K562 (cell line): ENCODE data around the gene HAUS1. TPM values are rescaled to one million over a fixed set of nuclear protein-coding genes. Genes with fewer than 3 reads are reported as not detected.

Experiments used
- GATAD2A ChIP-seq: fragments of 450-650 bp; IDR thresholded peaks from 2 replicates; pipeline ENCODE4 v1.6.1; 2017
- HOXB6 ChIP-seq: fragments of 250-450 bp; sonication (Bioruptor Pico); IDR thresholded peaks from 2 replicates; pipeline ENCODE4 v1.5.1; 2022; ENCODE audit warnings: mild to moderate bottlenecking, borderline replicate concordance
- MTF1 ChIP-seq: fragments of 250-450 bp; sonication (Bioruptor Pico); IDR thresholded peaks from 2 replicates; pipeline ENCODE4 v1.9.0; 2021; ENCODE audit warnings: moderate library complexity, mild to moderate bottlenecking, inconsistent platforms, borderline replicate concordance
- RBM39 ChIP-seq: fragments of 200-400 bp; formaldehyde crosslinking; optimal IDR thresholded peaks from 2 replicates; pipeline ENCODE3; 2018; ENCODE audit warnings: low read depth, low read length
- ZNF830 ChIP-seq: fragments of 250-450 bp; sonication (Bioruptor Pico); IDR thresholded peaks from 2 replicates; pipeline ENCODE4 v1.5.0; 2021; ENCODE audit warnings: mild to moderate bottlenecking
- polyA plus RNA-seq, 8 experiments: library from polyadenylated mRNA; depleted of rRNA in 4 of 8; stranded (reverse) in 5 of 8; unstranded in 3 of 8; fragments of >200 nt; fragmentation: Nextera tagmentation in 2 of 8; fragmentation: Illumina TruSeq in 1 of 8; extraction: Ambion mirVana in 2 of 8; extraction: Trizol in 1 of 8; gene quantifications; 2 replicates each; pipeline versions ENCODE4 v1.2.1 to v1.2.3, GENCODE V29; 2011 to 2014; ENCODE audit warnings: inconsistent platforms in 1 of 8, missing spikeins in 1 of 8
- total RNA-seq, 7 experiments: library from RNA; depleted of rRNA in 6 of 7; stranded (reverse); fragments of >200 nt in 6 of 7; fragmentation: Illumina TruSeq in 2 of 7; extraction: Trizol in 2 of 7; gene quantifications; 2 replicates each; pipeline versions ENCODE4 v1.2.1 to v1.2.3, GENCODE V29; 2011 to 2021; ENCODE audit warnings: low replicate concordance in 1 of 7
- TF ChIP-seq, protein P1 (sequence below): fragments of 250-450 bp; sonication (Bioruptor Pico); IDR thresholded peaks from 2 replicates; pipeline ENCODE4 v1.4.0; 2020
- TF ChIP-seq, protein P2 (sequence below): fragments of 450-650 bp; IDR thresholded peaks from 2 replicates; pipeline ENCODE4 v1.6.1; 2016; ENCODE audit warnings: missing biosample characterization, missing genetic modification characterization
- TF ChIP-seq, protein P3 (sequence below): fragments of 250-450 bp; sonication (Bioruptor Pico); IDR thresholded peaks from 2 replicates; pipeline ENCODE4 v1.8.0; 2021; ENCODE audit warnings: moderate library complexity, mild to moderate bottlenecking, inconsistent platforms
- TF ChIP-seq, protein P4 (sequence below): sonication (generic); formaldehyde crosslinking; IDR thresholded peaks from 2 replicates; pipeline ENCODE4 v1.8.1; 2023; ENCODE audit warnings: mild to moderate bottlenecking, missing genetic modification reagents
- TF ChIP-seq, protein P5 (sequence below): fragments of 250-450 bp; sonication (Bioruptor Pico); IDR thresholded peaks from 2 replicates; pipeline ENCODE4 v1.8.0; 2022; ENCODE audit warnings: moderate library complexity, mild to moderate bottlenecking, inconsistent platforms
- TF ChIP-seq, protein P6 (sequence below): IDR thresholded peaks from 2 replicates; pipeline ENCODE4 v1.6.1; 2014; ENCODE audit warnings: antibody characterized with exemption
- TF ChIP-seq, protein P7 (sequence below): fragments of 450-650 bp; formaldehyde crosslinking; IDR thresholded peaks from 2 replicates; pipeline ENCODE4 v1.4.0; 2020; ENCODE audit warnings: mild to moderate bottlenecking, moderate library complexity

Gene HAUS1
- total and polyA plus RNA-seq, 9 of the 15 experiments (the other 6 are each of a cell fraction or from before 2014, with no cell fraction given) = 45.6 to 135 (median 76.3) TPM

DNA sequence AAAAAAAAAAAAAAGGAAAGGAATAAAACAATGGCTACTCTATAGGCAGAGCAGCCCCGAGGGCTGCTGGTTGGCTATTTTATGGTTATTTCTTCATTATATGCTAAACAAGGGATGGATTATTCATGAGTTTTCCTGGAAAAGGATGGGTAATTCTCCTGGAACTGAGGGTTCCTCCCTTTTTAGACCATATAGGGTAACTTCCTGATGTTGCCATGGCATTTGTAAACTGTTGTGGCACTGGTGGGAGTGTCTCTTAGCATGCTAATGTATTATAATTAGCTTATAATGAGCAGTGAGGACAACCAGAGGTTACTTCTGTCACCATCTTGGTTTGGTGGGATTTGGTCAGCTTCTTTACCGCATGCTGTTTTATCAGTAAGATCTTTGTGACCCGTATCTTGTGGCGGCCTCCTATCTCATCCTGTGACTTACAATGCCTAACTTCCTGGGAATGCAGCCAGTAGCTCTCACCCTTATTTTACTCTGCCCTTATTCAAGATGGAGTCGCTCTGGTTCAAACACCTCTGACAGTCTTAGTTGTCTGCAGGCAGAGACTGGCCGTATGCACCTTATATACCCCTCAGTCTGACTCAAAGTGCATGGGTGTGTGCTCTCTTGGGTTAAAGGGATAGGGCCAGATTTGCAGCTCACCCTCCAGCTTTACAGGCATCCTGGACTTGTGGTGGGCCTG lies 57.7 kb downstream of the HAUS1 start (continued):
- TF ChIP-seq, protein P1, sequence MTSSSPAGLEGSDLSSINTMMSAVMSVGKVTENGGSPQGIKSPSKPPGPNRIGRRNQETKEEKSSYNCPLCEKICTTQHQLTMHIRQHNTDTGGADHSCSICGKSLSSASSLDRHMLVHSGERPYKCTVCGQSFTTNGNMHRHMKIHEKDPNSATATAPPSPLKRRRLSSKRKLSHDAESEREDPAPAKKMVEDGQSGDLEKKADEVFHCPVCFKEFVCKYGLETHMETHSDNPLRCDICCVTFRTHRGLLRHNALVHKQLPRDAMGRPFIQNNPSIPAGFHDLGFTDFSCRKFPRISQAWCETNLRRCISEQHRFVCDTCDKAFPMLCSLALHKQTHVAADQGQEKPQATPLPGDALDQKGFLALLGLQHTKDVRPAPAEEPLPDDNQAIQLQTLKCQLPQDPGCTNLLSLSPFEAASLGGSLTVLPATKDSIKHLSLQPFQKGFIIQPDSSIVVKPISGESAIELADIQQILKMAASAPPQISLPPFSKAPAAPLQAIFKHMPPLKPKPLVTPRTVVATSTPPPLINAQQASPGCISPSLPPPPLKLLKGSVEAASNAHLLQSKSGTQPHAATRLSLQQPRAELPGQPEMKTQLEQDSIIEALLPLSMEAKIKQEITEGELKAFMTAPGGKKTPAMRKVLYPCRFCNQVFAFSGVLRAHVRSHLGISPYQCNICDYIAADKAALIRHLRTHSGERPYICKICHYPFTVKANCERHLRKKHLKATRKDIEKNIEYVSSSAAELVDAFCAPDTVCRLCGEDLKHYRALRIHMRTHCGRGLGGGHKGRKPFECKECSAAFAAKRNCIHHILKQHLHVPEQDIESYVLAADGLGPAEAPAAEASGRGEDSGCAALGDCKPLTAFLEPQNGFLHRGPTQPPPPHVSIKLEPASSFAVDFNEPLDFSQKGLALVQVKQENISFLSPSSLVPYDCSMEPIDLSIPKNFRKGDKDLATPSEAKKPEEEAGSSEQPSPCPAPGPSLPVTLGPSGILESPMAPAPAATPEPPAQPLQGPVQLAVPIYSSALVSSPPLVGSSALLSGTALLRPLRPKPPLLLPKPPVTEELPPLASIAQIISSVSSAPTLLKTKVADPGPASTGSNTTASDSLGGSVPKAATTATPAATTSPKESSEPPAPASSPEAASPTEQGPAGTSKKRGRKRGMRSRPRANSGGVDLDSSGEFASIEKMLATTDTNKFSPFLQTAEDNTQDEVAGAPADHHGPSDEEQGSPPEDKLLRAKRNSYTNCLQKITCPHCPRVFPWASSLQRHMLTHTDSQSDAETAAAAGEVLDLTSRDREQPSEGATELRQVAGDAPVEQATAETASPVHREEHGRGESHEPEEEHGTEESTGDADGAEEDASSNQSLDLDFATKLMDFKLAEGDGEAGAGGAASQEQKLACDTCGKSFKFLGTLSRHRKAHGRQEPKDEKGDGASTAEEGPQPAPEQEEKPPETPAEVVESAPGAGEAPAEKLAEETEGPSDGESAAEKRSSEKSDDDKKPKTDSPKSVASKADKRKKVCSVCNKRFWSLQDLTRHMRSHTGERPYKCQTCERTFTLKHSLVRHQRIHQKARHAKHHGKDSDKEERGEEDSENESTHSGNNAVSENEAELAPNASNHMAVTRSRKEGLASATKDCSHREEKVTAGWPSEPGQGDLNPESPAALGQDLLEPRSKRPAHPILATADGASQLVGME (CRISPR knock-in tag) = peak; percentile 96
- no peak for TF ChIP-seq RBM39
- TF ChIP-seq, protein P2, sequence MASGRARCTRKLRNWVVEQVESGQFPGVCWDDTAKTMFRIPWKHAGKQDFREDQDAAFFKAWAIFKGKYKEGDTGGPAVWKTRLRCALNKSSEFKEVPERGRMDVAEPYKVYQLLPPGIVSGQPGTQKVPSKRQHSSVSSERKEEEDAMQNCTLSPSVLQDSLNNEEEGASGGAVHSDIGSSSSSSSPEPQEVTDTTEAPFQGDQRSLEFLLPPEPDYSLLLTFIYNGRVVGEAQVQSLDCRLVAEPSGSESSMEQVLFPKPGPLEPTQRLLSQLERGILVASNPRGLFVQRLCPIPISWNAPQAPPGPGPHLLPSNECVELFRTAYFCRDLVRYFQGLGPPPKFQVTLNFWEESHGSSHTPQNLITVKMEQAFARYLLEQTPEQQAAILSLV (tag) = peak; percentile 97
- TF ChIP-seq MTF1 = peak; percentile 83; the same call in 1 of the 2 replicates
- TF ChIP-seq ZNF830 (CRISPR knock-in tag) = peak; percentile 98
- TF ChIP-seq, protein P3, sequence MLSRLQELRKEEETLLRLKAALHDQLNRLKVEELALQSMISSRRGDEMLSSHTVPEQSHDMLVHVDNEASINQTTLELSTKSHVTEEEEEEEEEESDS (CRISPR knock-in tag) = peak; percentile 45; the same call in 1 of the 2 replicates
- TF ChIP-seq, protein P4, sequence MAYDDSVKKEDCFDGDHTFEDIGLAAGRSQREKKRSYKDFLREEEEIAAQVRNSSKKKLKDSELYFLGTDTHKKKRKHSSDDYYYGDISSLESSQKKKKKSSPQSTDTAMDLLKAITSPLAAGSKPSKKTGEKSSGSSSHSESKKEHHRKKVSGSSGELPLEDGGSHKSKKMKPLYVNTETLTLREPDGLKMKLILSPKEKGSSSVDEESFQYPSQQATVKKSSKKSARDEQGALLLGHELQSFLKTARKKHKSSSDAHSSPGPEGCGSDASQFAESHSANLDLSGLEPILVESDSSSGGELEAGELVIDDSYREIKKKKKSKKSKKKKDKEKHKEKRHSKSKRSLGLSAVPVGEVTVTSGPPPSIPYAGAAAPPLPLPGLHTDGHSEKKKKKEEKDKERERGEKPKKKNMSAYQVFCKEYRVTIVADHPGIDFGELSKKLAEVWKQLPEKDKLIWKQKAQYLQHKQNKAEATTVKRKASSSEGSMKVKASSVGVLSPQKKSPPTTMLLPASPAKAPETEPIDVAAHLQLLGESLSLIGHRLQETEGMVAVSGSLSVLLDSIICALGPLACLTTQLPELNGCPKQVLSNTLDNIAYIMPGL (CRISPR knock-in tag) = no peak
- TF ChIP-seq, protein P5, sequence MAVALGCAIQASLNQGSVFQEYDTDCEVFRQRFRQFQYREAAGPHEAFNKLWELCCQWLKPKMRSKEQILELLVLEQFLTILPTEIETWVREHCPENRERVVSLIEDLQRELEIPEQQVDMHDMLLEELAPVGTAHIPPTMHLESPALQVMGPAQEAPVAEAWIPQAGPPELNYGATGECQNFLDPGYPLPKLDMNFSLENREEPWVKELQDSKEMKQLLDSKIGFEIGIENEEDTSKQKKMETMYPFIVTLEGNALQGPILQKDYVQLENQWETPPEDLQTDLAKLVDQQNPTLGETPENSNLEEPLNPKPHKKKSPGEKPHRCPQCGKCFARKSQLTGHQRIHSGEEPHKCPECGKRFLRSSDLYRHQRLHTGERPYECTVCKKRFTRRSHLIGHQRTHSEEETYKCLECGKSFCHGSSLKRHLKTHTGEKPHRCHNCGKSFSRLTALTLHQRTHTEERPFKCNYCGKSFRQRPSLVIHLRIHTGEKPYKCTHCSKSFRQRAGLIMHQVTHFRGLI = peak; percentile 96
- TF ChIP-seq, protein P6, sequence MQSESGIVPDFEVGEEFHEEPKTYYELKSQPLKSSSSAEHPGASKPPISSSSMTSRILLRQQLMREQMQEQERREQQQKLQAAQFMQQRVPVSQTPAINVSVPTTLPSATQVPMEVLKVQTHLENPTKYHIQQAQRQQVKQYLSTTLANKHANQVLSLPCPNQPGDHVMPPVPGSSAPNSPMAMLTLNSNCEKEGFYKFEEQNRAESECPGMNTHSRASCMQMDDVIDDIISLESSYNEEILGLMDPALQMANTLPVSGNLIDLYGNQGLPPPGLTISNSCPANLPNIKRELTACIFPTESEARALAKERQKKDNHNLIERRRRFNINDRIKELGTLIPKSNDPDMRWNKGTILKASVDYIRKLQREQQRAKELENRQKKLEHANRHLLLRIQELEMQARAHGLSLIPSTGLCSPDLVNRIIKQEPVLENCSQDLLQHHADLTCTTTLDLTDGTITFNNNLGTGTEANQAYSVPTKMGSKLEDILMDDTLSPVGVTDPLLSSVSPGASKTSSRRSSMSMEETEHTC = no peak
- TF ChIP-seq, protein P7, sequence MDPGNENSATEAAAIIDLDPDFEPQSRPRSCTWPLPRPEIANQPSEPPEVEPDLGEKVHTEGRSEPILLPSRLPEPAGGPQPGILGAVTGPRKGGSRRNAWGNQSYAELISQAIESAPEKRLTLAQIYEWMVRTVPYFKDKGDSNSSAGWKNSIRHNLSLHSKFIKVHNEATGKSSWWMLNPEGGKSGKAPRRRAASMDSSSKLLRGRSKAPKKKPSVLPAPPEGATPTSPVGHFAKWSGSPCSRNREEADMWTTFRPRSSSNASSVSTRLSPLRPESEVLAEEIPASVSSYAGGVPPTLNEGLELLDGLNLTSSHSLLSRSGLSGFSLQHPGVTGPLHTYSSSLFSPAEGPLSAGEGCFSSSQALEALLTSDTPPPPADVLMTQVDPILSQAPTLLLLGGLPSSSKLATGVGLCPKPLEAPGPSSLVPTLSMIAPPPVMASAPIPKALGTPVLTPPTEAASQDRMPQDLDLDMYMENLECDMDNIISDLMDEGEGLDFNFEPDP (CRISPR knock-in tag) = peak; percentile 80; the same call in 1 of the 2 replicates
- peak; percentile 64 for TF ChIP-seq GATAD2A
- no peak for TF ChIP-seq HOXB6
